Uterus (tissue), 4 donors: Measurements from ENCODE around the gene KCNMA1. TPM values are rescaled to one million over a fixed set of nuclear protein-coding genes. Genes with fewer than 3 reads are reported as not detected.

Experiments used
- DNase-seq, 2 donors: peaks; one replicate each; pipeline ENCODE4 v3.0.0-alpha.2; 2019 to 2020
- H3K27ac ChIP-seq, 2 donors: fragments of 200-600 bp; sonication (generic); 1 replicate in 1 of 2; 2 replicates in 1 of 2; pipeline ENCODE4 v1.5.1; 2016 to 2018
- H3K27me3 ChIP-seq, 2 donors: fragments of 200-600 bp; sonication (generic); one replicate each; pipeline ENCODE4 v1.5.1; 2018 to 2019; ENCODE audit warnings: control low read depth in 1 of 2
- H3K36me3 ChIP-seq, 2 donors: fragments of 200-600 bp; sonication (generic); one replicate each; pipeline ENCODE4 v1.5.1; 2019; ENCODE audit warnings: control low read depth in 1 of 2
- H3K4me1 ChIP-seq, 2 donors: fragments of 200-600 bp; sonication (generic); one replicate each; pipeline ENCODE4 v1.5.1; 2018 to 2019; ENCODE audit warnings: control low read depth in 1 of 2
- H3K4me3 ChIP-seq, 2 donors: fragments of 200-600 bp; sonication (generic); 1 replicate in 1 of 2; 2 replicates in 1 of 2; pipeline ENCODE4 v1.5.1; 2018 to 2019; ENCODE audit warnings: mild to moderate bottlenecking in 1 of 2
- H3K9me3 ChIP-seq, 2 donors: fragments of 200-600 bp; sonication (generic); one replicate each; pipeline ENCODE4 v1.5.1; 2019; ENCODE audit warnings: control low read depth in 1 of 2
- CTCF ChIP-seq, 4 experiments: fragments of 200-600 bp in 2 of 4; fragments of 450-650 bp in 2 of 4; sonication (generic) in 2 of 4; IDR thresholded peaks; one replicate each; pipeline ENCODE4 v1.5.1; 2016 to 2019; ENCODE audit warnings: antibody characterized with exemption in 4 of 4, mild to moderate bottlenecking in 2 of 4, moderate library complexity in 1 of 4
- POLR2A ChIP-seq, 2 donors: fragments of 450-650 bp; IDR thresholded peaks; one replicate each; pipeline ENCODE4 v1.6.1; 2016; ENCODE audit warnings: antibody characterized with exemption in 2 of 2, mild to moderate bottlenecking in 1 of 2, moderate library complexity in 1 of 2
- intact Hi-C: fragments of 100-400 bp; cut with DNase I; formaldehyde crosslinking; loops from one replicate; pipeline ENCODE4 v1.15.1; 2023; ENCODE audit warnings: low total_unique reads
- total RNA-seq, 4 donors: library from RNA; depleted of rRNA in 3 of 4; stranded (reverse); fragments of >200 nt in 3 of 4; gene quantifications; one replicate each; pipeline versions ENCODE4 v1.1.0 to v1.2.4, GENCODE V29; 2014 to 2023
- donor health status: DM: yes; HTN: yes; CAD: no.

Gene KCNMA1
- total RNA-seq, 4 donors from 2014 or later, result 86.2 to 236 (median 164) TPM

GRCh38 chr10:77628906-77629730 is 8.5 kb downstream of the KCNMA1 start:
- Histone ChIP-seq H3K27ac (peak overlapping the region; percentile 66 to 93), H3K4me3 (no peak overlapping the region), H3K9me3 (no peaks in the 10 kb centered on the region), H3K36me3 (no peaks in the 10 kb centered on the region), H3K4me1 (no peaks in the 10 kb centered on the region), H3K27me3 (no peaks in the 10 kb centered on the region)
- TF ChIP-seq CTCF (IDR thresholded peaks at IDR 0.05) (no peak), POLR2A (IDR thresholded peaks at IDR 0.05) (no peak)
- no peak for DNase-seq
- intact Hi-C loops, result no loop called here

GRCh38 chr10:77626266-77626935 is 11.2 kb downstream of the KCNMA1 start:
- DNase-seq, result no peak
- H3K36me3 ChIP-seq, result no peaks in the 10 kb centered on the region
- TF ChIP-seq CTCF (IDR thresholded peaks at IDR 0.05) (no peak), POLR2A (IDR thresholded peaks at IDR 0.05) (no peak)
- H3K4me3 ChIP-seq, result no peak overlapping the region
- intact Hi-C loops, result no loop called here
- peak overlapping the region; percentile 30 to 65 for H3K27ac ChIP-seq
- H3K4me1 ChIP-seq, result peaks cover 0 to 3% of the 10 kb centered on the region in 2 donors
- no peaks in the 10 kb centered on the region for H3K27me3 ChIP-seq
- no peaks in the 10 kb centered on the region for H3K9me3 ChIP-seq

- H3K4me1 ChIP-seq, result peaks cover 0 to 3% of the 10 kb centered on the region in 2 donors
- no peaks in the 10 kb centered on the region for H3K9me3 ChIP-seq
- TF ChIP-seq POLR2A (IDR thresholded peaks at IDR 0.05), result no peak
- no peak for TF ChIP-seq CTCF (IDR thresholded peaks at IDR 0.05)
- H3K27me3 ChIP-seq, result no peaks in the 10 kb centered on the region
- no peak for DNase-seq
- no peak overlapping the region for H3K4me3 ChIP-seq
- no peaks in the 10 kb centered on the region for H3K36me3 ChIP-seq
- intact Hi-C loops, result no loop called here
- peak overlapping the region in 1 of 2 donors; percentile 65 for H3K27ac ChIP-seq
Measured at GRCh38 chr10:77625379-77625778, 12.2 kb downstream of the KCNMA1 start.

- TF ChIP-seq CTCF (IDR thresholded peaks at IDR 0.05), result no peak
- TF ChIP-seq POLR2A (IDR thresholded peaks at IDR 0.05), result no peak
- no peaks in the 10 kb centered on the region for H3K36me3 ChIP-seq
- no peak for DNase-seq
- no peaks in the 10 kb centered on the region for H3K9me3 ChIP-seq
- H3K27me3 ChIP-seq, result no peaks in the 10 kb centered on the region
- no peak overlapping the region for H3K4me3 ChIP-seq
- intact Hi-C loops, result no loop called here
- H3K4me1 ChIP-seq, result peaks cover 0 to 3% of the 10 kb centered on the region in 2 donors
- H3K27ac ChIP-seq, result peak overlapping the region; percentile 40 to 65
Measured at GRCh38 chr10:77622889-77623291, 14.7 kb downstream of the KCNMA1 start.

GRCh38 chr10:77620731-77621130 is 16.9 kb downstream of the KCNMA1 start:
- DNase-seq, result no peak
- H3K36me3 ChIP-seq, result no peaks in the 10 kb centered on the region
- intact Hi-C loops, result no loop called here
- H3K4me1 ChIP-seq, result peaks cover 0 to 3% of the 10 kb centered on the region in 2 donors
- no peak overlapping the region for H3K4me3 ChIP-seq
- H3K27ac ChIP-seq, result no peak overlapping the region
- TF ChIP-seq CTCF (IDR thresholded peaks at IDR 0.05) (no peak), POLR2A (IDR thresholded peaks at IDR 0.05) (no peak)
- no peaks in the 10 kb centered on the region for H3K9me3 ChIP-seq
- no peaks in the 10 kb centered on the region for H3K27me3 ChIP-seq
